G401 (cell line): Measurements from ENCODE around the gene GPR158. TPM values are rescaled to one million over a fixed set of nuclear protein-coding genes. Genes with fewer than 3 reads are reported as not detected.

ENCODE experiments used
- DNase-seq: peaks from one replicate; pipeline ENCODE4 v3.0.0-alpha.2; 2015; ENCODE audit warnings: low spot score
- in situ Hi-C: cut with HindIII; loops from 2 replicates; pipeline ENCODE4 v1.10.0; 2016; ENCODE audit warnings: low sequenced_read_pairs, mixed read lengths
- total RNA-seq: library from RNA; depleted of rRNA; stranded (reverse); fragments of >200 nt; shearing (Covaris generic); gene quantifications from 2 replicates; pipeline ENCODE4 v1.2.3, GENCODE V29; 2014

The GPR158 gene
- total RNA-seq, 1 experiment from 2014 or later = not detected

DNA sequence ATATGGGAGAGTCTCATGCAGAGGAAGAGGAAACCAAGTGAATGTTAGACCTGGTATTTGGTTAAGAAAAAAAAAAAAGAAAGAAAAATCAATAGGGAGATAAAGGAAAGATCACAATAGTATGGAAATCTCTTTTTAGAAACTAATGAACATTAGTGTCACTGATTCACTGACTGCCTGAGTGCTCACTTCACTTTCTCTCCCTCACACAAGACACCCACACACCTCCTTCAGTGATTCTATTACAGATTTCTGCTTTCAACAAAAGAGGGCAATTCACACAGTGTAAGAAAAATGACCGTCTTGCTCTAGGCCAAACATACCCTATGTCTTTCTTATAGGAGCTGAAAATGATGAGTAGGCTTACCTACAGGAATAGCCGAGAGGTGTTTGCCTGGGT, 6.0 kb downstream of the GPR158 start:
- no peak for DNase-seq
- in situ Hi-C loops = no loop called here

DNA sequence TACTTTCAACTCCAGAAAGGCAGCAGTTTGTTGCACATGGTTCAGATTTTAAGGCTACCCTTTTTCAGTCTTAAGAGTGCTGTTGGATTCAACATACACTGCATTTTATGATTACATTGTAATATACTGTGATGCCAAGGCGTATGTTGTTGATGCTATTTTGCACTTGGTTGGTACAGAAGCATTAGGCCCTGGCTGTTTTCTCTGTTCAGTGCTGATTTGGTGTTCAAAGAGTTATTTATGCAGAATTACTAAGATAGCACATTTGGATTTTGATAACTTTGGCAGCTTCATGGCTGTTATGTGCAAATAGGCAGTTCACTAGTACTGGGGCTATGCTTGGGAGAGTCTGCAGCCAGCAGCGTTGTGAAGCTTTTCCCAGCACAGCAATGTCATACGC, 7.8 kb downstream of the GPR158 start:
- in situ Hi-C loops = no loop called here
- DNase-seq = no peak

- no peak for DNase-seq
- in situ Hi-C loops = no loop called here
These were observed 16.5 kb downstream of the GPR158 start for GRCh38 chr10:25191162-25191895.

DNA sequence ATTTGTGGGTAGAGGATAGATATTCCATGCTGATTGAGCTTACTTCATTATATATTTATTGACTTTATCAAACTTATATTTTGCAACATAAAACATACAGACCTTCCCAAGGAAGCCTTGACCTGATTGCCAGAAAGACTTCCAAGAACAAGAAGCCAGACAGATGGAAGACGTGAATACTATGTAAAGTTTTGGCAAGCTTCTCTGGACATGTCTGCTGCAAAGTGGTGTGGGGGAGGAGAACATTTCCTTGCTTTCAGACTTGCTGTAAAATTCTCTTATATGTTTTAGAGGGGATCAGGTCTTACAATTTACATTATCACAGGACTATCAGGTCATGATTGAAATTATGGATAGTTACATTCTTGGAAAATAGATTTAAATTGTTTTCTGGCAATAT, 23.4 kb downstream of the GPR158 start:
- DNase-seq = no peak
- in situ Hi-C loops = no loop called here

DNA sequence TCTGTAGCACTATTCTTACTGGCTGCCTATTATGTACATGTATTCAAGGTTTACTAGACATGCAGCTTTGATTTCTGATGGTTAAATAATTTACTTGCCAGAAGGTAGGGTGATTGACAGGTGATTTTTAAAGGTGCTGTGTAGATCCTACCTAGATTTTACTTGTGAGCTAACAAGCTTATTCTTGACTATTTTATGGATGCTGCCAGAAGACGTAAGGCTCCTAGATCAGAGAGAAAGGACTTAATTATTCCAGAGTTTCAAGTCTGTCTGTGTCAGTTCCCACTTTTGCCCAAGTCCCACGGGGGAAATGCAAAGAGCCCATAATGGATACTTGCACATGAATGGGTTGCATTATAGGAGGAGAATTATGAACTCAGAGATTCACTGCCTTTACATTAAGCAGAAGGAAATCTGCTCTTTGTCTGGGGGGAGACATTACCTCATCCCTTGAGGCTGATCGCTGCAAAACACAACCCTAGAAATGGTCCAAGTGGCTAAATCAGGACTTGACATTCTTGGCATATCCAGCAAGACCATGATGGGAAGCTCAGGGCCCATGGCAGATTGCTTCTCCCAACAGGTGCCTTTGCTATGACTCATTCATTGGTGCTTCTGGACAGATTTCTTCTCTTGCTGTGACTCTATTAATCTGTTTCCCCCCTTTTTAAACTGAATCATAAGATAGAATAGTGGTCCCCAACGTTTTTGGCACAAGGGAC, 32.1 kb downstream of the GPR158 start:
- DNase-seq = peak; percentile 73
- in situ Hi-C loops = no loop called here

GRCh38 chr10:25209618-25210017, 34.8 kb downstream of the GPR158 start:
- DNase-seq = no peak
- in situ Hi-C loops = no loop called here

DNA sequence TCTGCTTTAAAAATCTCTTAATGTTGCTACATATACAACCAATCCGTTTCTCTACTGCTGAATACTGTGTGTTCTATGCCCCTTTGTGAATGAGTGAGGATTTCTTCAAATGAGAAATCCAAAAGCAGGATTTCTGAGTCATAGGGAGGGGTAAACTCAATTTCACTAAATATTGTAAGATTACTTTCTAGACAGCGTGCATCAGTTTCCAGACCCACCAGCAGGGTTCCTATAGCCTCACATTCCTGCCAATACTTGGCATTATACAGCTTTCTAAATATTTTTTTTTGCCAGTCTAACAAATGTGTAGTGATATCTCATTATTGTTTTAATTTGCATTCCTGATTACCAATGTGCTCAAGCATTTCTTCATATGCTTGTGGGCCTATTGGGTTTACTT, 35.5 kb downstream of the GPR158 start:
- in situ Hi-C loops = no loop called here
- DNase-seq = no peak

DNA sequence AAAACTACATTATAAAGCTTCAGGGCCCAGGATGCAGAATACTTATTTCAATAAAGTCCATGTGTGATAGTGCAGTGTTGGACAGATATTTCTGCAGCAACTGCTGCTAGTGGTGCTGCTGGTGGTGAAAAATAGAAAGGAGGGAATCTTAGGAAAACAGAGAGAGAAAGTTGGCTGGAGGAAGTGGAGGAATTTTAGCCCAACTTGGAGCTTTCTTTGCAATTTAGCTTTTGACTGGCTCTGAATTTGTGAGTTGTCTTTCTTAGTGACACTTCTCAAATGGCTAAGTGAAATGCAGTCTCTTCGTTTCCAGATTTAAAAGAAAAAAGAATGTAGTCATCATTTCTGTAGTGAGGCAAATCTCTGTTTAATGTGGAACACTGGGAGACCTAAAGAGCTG, 45.4 kb downstream of the GPR158 start:
- in situ Hi-C loops = no loop called here

DNA sequence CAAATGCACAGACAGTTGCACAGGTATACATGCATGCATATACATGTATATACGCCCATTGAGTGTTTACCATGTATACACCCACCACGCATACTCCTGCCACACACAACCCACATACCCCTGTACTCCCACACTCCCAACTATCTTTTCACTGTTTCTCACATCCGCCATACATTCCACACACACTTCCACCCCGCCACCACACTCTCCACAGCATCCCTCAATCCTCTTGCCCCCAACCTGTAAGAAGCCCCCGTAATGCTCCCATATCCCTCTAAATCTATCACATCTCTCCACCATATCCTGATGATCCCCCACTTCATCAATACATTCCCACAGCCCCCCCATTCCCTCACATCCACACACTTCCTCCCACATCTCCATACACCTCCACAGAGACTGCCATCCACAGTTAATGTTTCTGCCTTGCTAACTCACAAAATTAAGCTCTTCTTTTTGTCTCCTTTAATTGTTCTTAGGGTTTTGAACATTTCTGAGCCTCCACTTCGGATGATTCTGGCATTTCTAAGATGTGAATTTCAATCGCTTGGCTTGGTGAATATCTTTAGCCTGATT, 47.4 kb downstream of the GPR158 start:
- DNase-seq = no peak
- in situ Hi-C loops = no loop called here

More for the DNA sequence above, 45.4 kb downstream of the GPR158 start:
- DNase-seq = no peak

DNA sequence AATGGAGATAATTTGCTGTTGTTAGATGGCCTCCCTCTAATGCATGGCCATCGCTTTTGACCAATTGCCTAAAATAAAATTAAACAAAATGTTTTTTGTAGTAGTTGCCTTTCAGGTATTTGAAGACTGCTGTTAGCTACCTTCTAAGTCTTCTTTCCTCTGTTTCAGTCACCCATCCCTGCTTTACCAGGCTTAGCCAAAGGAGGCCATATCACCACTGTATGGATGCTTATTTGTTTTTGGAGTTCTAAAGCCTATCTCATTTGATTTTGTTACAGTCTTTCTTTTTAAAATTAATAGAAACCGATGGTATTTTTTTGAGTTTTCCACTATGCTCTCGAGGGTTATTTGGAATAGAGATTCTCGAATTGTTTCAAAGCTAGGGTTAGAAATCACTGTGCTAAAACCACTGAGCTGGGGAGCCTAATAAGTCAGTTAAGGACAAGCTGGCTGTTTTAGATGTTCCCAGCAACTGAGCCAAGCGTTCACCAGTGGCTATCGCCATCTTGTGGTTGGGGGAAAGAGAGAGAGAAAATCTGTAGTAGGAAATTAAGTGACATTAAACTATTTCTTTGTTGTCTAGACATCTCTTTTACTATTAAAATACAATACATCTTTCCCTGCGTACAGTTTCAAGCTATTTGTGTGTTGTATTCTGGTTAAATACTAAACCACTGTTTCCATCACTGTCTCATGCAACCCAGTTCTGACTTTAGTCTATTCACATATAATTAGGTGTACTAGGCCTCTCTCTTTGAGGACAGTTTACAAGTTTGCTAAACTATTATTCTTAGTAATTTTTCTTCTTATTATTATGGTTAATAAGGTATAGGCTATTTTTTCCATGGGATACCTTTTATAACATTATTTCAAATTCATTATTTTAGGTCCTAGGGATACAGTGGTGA, 52.2 kb downstream of the GPR158 start:
- DNase-seq = peak; percentile 60
- in situ Hi-C loops = no loop called here

DNA sequence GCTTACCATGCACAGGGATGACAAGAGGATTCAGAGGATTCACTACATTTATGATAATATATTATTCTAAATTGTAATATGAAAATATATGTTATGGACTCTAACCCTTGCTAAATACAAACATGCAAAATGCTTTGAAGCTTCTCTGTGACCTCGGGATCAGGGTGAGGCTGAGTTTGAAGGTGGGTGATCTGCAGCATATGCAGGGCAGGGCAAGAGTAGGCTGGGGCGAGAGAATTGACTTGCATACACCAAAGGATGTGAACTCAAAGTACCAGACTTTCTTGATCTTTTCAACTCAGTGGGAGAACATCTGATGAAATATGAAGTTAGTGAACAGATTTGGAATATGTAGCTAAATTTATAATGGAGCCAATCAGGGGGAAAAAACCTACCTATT, 57.0 kb downstream of the GPR158 start:
- no peak for DNase-seq
- in situ Hi-C loops = no loop called here

GRCh38 chr10:25232204-25232603, 57.4 kb downstream of the GPR158 start:
- no peak for DNase-seq
- in situ Hi-C loops = no loop called here

DNA sequence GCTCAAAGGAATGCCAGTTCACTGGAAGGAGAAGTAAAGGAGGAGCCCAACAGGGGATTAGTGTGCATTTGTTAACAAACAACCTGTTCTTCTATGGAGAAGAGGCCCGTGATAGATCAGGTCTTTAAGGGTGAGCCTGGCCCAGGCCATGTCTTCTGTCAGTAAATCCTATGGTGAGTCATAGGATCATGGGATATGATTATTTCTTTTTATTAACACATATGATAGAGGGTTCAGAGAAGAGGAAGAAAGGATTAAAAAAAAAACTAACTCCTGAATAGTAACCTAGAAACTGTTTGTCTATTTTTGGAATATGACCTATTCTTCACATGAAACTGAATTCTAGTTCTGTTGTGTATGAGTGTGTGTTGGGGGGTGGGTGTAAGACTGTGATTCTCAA, 70.4 kb downstream of the GPR158 start:
- in situ Hi-C loops = no loop called here
- DNase-seq = no peak

DNA sequence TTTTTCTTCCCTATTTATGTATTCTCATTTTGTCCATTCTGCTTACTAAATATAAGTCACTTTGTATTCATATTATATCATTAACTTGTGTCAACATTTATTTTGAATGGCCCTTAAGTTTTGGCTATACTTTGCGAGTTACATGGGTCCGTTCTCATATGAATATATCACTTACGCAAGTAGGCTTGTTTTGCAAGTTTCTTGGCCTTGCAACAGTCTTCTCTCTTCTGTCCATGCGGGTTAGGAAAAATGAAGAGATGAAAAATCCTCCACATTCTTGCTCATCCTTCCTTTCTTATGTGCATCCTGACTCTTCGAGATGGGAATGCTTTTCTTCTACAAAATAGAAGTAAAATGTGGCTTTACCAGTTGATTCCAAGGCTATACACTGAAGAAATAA, 82.8 kb downstream of the GPR158 start:
- DNase-seq = no peak
- in situ Hi-C loops = no loop called here

GRCh38 chr10:25261110-25261509, 86.3 kb downstream of the GPR158 start:
- DNase-seq = no peak
- in situ Hi-C loops = no loop called here

DNA sequence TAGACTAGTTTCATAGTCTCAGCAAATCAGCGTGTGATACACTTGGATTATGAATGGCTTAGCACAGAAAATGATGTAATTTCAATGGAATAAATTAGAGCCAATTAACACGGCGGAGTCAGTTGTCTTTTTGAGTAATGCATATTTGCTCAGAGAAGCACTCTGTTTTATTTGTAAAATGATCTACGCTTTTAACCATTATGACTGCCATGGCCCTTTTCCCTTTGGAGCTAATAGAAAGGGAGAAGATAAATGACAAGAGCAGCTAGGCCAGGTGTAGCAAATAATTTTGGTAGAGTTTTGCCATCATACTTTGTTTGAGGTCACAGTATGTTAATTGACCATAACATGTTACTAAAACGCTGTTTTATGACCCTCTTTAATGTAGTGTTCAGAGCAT, 86.8 kb downstream of the GPR158 start:
- DNase-seq = no peak
- in situ Hi-C loops = no loop called here

GRCh38 chr10:25263931-25264330, 89.1 kb downstream of the GPR158 start:
- DNase-seq = no peak
- in situ Hi-C loops = no loop called here

DNA sequence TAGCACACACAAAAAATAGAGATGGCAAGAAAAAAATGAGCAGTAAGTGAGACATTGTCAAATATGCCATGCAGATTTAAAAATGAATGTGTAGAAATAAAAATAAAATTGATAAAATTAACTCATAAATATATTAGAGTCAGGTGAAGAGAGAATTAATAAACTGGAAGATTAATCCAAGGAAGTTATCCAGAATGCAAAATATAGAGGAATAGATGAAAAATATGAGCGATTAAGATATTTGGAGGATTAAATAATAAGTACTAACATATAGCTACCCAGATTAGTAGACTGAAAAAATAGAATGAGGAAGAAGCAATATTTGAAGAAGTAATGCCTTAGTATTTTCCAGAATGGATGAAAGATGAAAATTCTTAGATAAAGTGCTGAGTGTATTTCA, 103.4 kb downstream of the GPR158 start:
- in situ Hi-C loops = no loop called here
- no peak for DNase-seq

- in situ Hi-C loops = no loop called here
These were observed 105.3 kb downstream of the GPR158 start for GRCh38 chr10:25280076-25280475.

DNA sequence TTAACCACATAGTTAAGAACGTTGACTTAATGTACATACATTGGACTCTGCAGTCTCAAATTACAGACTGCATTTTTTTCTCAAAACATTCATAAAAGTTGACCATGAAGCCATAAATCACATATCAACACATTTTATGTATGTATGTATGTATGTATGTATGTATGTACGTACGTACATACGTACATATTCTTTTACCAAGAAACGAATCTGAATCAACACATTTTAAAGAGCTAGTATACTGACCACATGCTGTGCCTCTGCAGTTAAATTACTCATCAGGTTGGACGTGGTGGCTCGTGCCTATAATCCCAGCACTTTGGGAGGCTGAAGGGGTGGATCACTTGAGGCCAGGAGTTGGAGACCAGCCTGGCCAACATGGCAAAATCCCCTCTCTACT, 105.8 kb downstream of the GPR158 start:
- in situ Hi-C loops = no loop called here
- no peak for DNase-seq

More at GRCh38 chr10:25280076-25280475, 105.3 kb downstream of the GPR158 start:
- no peak for DNase-seq
